WTC11 (cell line): ENCODE data around the gene THRSP.
"Not testable (repeated sequence)": the region's sequence is repeated elsewhere in the genome, so short reads cannot be mapped to it uniquely, and the experiment has no call there.

Source experiments
- FOXP1 ChIP-seq: sonication (generic); formaldehyde crosslinking; IDR thresholded peaks from 2 replicates; pipeline ENCODE4 v1.8.0; 2022; ENCODE audit warnings: missing genetic modification reagents, mild to moderate bottlenecking, moderate library complexity, borderline replicate concordance
- NR1H2 ChIP-seq: sonication (generic); formaldehyde crosslinking; IDR thresholded peaks from 2 replicates; pipeline ENCODE4 v1.9.0; 2021; ENCODE audit warnings: mild to moderate bottlenecking, moderate library complexity, missing genetic modification reagents
- TF ChIP-seq, protein P1 (sequence below): fragments of 200-600 bp; IDR thresholded peaks from 2 replicates; pipeline ENCODE4 v1.8.0; 2022; ENCODE audit warnings: antibody characterized with exemption
- TF ChIP-seq, protein P2 (sequence below): sonication (generic); formaldehyde crosslinking; IDR thresholded peaks from 2 replicates; pipeline ENCODE4 v1.8.1; 2023; ENCODE audit warnings: mild to moderate bottlenecking, missing genetic modification reagents
- TF ChIP-seq, protein P3 (sequence below): sonication (generic); formaldehyde crosslinking; IDR thresholded peaks from 2 replicates; pipeline ENCODE4 v1.8.1; 2022; ENCODE audit warnings: mild to moderate bottlenecking, missing genetic modification reagents, moderate library complexity, borderline replicate concordance

DNA sequence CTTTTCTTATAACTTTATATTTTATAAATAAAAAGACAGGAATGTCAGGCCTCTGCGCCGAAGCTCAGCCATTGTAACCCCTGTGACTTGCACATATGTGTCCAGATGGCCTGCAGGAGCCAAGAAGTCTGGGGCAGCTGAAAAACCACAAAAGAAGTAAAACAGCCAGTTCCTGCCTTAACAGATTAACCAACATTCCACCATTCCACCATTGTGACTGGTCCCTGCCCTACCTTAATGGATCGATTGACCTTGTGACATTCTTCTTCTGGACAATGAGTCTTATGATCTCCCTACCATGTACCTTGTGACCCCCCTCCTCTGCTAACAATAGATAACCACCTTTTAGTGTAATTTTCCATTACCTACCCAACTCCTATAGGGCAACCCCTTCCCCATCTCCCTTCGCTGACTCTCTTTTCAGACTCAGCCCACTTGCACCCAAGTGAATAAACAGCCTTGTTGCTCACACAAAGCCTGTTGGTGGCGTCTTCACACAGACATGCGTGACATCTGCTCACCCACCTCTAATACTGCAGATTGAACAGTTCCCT lies 22.9 kb downstream of the THRSP start:
- TF ChIP-seq, protein P1, sequence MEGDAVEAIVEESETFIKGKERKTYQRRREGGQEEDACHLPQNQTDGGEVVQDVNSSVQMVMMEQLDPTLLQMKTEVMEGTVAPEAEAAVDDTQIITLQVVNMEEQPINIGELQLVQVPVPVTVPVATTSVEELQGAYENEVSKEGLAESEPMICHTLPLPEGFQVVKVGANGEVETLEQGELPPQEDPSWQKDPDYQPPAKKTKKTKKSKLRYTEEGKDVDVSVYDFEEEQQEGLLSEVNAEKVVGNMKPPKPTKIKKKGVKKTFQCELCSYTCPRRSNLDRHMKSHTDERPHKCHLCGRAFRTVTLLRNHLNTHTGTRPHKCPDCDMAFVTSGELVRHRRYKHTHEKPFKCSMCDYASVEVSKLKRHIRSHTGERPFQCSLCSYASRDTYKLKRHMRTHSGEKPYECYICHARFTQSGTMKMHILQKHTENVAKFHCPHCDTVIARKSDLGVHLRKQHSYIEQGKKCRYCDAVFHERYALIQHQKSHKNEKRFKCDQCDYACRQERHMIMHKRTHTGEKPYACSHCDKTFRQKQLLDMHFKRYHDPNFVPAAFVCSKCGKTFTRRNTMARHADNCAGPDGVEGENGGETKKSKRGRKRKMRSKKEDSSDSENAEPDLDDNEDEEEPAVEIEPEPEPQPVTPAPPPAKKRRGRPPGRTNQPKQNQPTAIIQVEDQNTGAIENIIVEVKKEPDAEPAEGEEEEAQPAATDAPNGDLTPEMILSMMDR, result not testable (repeated sequence)
- not testable (repeated sequence) for TF ChIP-seq NR1H2 (CRISPR knock-in tag); FOXP1
- TF ChIP-seq, protein P2, sequence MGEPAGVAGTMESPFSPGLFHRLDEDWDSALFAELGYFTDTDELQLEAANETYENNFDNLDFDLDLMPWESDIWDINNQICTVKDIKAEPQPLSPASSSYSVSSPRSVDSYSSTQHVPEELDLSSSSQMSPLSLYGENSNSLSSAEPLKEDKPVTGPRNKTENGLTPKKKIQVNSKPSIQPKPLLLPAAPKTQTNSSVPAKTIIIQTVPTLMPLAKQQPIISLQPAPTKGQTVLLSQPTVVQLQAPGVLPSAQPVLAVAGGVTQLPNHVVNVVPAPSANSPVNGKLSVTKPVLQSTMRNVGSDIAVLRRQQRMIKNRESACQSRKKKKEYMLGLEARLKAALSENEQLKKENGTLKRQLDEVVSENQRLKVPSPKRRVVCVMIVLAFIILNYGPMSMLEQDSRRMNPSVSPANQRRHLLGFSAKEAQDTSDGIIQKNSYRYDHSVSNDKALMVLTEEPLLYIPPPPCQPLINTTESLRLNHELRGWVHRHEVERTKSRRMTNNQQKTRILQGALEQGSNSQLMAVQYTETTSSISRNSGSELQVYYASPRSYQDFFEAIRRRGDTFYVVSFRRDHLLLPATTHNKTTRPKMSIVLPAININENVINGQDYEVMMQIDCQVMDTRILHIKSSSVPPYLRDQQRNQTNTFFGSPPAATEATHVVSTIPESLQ (CRISPR knock-in tag), result not testable (repeated sequence)
- TF ChIP-seq, protein P3, sequence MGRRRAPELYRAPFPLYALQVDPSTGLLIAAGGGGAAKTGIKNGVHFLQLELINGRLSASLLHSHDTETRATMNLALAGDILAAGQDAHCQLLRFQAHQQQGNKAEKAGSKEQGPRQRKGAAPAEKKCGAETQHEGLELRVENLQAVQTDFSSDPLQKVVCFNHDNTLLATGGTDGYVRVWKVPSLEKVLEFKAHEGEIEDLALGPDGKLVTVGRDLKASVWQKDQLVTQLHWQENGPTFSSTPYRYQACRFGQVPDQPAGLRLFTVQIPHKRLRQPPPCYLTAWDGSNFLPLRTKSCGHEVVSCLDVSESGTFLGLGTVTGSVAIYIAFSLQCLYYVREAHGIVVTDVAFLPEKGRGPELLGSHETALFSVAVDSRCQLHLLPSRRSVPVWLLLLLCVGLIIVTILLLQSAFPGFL (CRISPR knock-in tag), result not testable (repeated sequence)
